Endothelial cell of hepatic sinusoid (primary cell): ENCODE data around the gene TRMT1L.

Experiments used
- in situ Hi-C: cut with HindIII; loops from 2 replicates; pipeline ENCODE4 v1.10.0; 2017; ENCODE audit warnings: low sequenced_read_pairs

Gene TRMT1L

DNA sequence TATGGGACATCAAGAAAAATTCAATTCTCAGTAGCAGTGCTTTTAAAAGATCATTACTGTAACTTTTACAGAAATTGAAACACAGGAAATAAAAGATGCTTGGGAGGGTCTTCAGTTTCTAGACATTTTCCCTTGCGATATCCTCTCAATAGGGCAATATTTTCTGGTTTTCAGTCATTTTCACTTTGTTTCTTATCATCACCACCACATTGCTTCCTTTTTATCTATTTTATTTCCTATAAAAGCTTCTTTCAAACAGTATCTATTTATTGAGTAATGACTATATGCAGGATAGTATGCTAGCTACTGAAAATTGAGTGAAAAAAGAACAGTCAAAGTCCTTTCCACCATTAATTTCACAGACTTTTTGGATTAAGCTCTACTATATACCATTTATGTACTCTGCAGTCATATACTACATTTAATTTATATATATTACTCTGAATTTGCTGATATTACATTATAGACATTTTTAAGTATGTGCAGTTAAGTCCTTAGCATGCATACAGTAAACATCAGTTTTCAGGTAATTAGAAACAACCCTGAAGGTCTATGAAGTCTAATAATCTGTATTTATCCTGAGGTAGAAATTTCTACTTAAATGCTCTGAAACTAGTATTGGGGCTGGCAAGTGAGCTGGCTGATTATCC, 18.7 kb downstream of the TRMT1L start:
- in situ Hi-C loops, result no loop called here

DNA sequence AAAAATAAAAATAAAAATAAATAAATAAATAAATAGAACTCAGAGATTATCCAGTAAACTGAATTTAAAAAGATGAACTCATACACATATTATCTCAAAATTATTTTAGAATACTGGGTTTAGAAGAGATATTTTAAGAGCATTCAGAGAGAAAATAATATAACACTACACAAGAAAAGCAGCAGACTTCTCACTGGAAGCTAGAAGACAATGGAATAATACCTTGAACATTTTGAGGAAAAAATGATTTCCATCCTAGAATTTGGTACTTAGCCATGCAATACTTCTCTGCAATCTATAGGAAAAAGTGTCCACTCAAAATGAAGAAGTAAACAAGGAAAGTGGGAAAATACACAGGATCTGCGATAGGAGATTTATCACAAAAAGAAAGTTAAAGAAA, 24.2 kb downstream of the TRMT1L start:
- in situ Hi-C loops, result no loop called here

- in situ Hi-C loops, result no loop called here
Measured at GRCh38 chr1:185129708-185130107, 27.0 kb downstream of the TRMT1L start.

DNA sequence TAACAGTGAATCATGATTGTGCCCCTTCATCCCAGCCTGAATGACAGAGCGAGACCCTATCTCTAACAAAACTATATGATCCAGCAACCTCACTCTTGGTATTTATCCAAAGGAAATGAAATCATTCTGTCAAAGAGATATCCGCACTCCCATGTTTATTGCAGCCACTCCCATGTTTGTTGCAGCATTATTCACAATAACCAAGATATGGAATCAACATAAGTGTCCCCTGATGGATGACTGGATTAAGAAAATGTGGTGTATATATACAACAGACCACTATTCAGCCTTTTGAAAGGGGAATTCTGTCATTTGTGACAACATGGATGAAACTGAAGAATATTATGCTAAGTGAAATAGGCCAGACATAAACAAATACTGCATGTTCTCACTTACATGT, 44.4 kb downstream of the TRMT1L start:
- in situ Hi-C loops, result no loop called here

DNA sequence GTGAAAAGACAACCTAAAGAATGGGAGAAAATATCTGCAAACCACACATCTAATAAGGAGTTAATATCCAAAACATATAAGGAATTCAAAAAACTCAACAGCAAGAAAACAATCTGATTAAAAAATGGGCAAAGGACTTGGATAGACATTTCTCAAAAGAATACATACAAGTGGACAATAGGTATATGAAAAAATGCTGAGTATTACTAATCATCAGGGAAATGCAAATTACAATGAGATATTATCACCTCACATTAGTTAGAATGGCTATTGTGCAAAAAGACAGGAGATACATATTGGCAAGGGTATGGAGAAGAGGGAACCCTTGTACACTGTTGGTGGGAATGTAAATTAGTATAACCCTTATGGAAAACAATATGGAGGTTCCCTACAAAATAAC, 44.9 kb downstream of the TRMT1L start:
- in situ Hi-C loops, result no loop called here

GRCh38 chr1:185110145-185110544, 46.6 kb downstream of the TRMT1L start:
- in situ Hi-C loops, result no loop called here

DNA sequence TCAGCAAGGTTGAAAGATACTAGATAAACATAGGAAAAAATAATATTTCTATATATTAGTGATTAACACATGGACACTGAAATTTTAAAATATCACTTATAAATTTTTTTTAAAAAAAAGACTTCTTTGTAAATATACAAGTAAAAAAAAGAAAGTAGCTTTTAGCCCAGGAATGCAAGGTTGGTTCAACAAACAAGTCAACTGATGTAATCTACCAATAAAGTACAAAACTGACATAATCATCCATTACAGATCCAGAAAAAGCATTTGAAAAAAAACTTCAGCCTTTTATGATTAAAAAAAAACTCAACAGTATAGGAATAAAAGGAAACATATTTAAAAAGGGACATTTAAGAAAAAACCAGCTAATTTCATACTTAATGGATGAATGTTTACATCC, 48.4 kb downstream of the TRMT1L start:
- in situ Hi-C loops, result no loop called here

- in situ Hi-C loops, result no loop called here
Measured at GRCh38 chr1:185105121-185105520, 51.6 kb downstream of the TRMT1L start.

- in situ Hi-C loops, result no loop called here
Measured at GRCh38 chr1:185104083-185104482, 52.7 kb downstream of the TRMT1L start.

- in situ Hi-C loops, result no loop called here
Measured at GRCh38 chr1:185096531-185096930, 60.2 kb downstream of the TRMT1L start.

DNA sequence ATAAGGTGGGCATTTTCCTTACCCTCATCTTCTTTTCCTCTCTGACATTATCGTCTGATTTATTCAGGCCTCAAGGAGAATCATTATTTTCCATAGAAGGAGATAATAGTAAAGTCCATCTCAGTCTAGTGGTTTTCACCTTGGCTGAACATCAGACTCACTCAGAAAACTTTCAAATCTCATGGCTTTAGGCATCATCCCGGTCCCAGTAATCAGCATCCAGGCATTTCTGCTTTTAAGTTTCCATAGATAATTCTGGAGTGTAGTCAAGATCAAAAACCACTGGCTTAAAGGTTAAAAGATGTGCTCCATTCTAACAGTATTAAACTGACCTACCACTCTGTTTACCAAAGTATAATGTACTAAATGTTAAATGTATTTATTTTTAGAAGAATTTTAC, 62.0 kb downstream of the TRMT1L start:
- in situ Hi-C loops, result no loop called here

- in situ Hi-C loops, result no loop called here
Measured at GRCh38 chr1:185091480-185091879, 65.3 kb downstream of the TRMT1L start.

DNA sequence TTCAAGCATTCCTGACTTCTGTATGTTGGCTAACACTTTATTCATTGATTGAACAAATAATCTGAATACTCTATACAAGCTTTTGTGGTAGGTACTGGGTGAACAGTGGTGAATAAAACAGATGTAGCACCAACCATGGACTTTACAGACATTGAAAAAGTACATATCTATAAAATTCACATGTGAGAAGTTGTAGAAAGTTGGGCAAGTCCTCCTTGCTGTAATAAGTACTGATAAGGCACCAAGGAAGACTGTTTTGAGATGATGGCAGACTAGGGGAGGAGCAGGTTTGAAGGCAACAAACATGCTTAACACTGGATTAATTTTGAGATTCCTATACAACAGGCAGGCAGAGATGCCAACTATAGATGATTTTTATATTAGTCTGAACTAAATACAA, 69.0 kb downstream of the TRMT1L start:
- in situ Hi-C loops, result no loop called here

DNA sequence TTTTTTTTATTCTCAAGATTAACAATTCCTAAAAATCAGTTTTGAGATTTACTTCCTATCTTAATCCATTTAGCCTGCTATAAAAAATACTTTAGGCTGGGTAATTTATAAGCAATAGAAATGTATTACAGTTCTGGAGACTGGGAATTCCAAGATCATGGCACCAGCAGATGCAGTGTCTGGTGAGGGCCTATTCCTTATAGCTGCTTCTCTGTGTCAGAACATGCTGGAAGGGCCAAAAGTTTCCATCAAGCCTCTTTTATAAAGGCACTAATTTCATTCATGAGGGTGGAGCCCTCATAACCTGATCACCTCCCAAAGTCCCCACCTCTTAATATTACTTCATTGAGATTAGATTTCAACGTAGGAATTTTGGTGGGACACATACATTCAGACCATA, 69.7 kb downstream of the TRMT1L start:
- in situ Hi-C loops, result no loop called here

- in situ Hi-C loops, result no loop called here
Measured at GRCh38 chr1:185083818-185084217, 72.9 kb downstream of the TRMT1L start.

- in situ Hi-C loops, result no loop called here
Measured at GRCh38 chr1:185080422-185080821, 76.3 kb downstream of the TRMT1L start.

DNA sequence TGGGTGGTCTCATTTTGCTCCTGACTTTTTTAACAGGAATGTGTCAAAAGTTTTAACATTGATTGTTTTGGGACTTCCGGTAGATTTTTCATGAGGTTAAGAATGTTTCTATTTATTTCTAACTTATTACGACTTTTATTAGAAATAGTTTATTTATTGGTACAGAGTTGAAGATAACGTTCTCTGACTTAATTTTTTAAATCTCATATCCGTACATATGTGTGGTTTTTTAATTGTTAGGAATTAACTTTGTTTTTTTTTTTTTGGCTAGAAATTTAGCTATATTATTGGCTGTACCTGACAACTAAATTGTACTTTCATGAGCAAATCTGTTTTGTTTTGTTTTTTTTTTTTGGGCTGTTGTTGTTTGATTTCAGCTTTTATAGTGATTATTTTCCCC, 79.4 kb downstream of the TRMT1L start:
- in situ Hi-C loops, result no loop called here

GRCh38 chr1:185075476-185075875, 81.3 kb downstream of the TRMT1L start:
- in situ Hi-C loops, result no loop called here

- in situ Hi-C loops, result no loop called here
Measured at GRCh38 chr1:185074307-185074706, 82.4 kb downstream of the TRMT1L start.

GRCh38 chr1:185073725-185074124, 83.0 kb downstream of the TRMT1L start:
- in situ Hi-C loops, result no loop called here

DNA sequence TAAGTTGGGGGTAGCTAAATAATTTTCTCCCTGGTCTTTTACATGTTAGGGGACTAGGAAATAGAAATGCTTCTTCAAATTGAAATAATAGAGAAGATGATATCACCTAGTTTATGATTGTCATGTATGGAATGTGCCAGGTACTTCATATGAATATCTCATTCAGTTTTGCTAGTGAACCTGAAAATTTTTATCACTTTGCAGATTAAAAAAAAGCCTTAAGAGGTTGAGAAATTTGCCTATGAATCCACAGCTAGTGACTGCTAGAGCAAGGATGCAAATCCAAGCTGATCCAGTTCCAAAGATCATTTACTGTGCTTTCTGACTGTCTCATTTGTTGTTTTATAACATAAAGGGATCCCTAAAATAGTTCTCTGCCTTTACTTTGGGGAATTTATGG, 86.7 kb downstream of the TRMT1L start:
- in situ Hi-C loops, result no loop called here

GRCh38 chr1:185069202-185069772, 87.5 kb downstream of the TRMT1L start:
- in situ Hi-C loops, result no loop called here

DNA sequence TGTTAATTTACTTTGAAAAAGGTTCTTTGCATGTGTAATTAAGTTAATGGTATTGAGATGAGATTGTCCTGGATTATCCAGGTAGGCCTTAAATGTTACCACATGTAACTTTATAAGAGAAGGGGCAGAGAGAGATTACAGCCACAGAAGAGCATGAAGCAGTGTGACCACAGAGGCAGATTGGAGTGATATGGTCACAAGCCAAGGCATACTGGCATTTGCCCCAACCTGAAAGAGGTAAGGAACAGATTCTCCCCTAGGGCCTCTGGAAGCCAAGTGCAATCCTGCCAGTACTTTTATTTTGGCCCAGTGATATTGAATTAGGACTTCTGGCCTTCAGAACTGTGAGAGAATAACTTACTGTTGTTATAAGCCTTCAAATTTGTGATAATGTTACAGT, 88.4 kb downstream of the TRMT1L start:
- in situ Hi-C loops, result no loop called here
